Astrocyte (in vitro differentiated cells and primary cell): ENCODE measurements around the gene TTC7B.

Source experiments
- EZH2 ChIP-seq: IDR thresholded peaks from 2 replicates; pipeline ENCODE4 v1.6.1; 2012; ENCODE audit warnings: mild to moderate bottlenecking, low read length, inconsistent platforms; ENCODE audit not compliant: insufficient read depth
- TF ChIP-seq, protein P1 (sequence below): IDR thresholded peaks from 2 replicates; pipeline ENCODE4 v1.5.1; 2011; ENCODE audit warnings: low read depth, mild to moderate bottlenecking, inconsistent platforms, low read length, moderate library complexity; ENCODE audit not compliant: insufficient read depth

DNA sequence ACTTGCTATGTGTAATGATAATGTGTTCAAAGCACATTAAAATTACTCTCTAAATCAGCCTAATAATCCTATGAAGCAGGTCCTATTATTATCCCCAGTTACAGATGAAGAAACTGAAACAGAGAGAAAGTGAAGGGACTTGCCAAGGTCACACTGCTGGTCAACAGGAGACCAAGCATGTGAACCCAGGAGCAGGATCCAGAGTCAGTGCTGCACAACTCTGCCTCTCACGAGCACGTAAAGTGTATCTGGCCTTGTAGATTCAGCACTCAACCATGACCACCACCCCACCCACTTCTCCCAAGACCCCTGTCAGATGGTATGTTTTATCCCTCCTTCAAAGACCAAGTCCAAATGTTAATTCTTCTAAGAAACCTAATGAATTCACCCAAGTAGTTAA, 100.7 kb downstream of the TTC7B start:
- TF ChIP-seq, protein P1, sequence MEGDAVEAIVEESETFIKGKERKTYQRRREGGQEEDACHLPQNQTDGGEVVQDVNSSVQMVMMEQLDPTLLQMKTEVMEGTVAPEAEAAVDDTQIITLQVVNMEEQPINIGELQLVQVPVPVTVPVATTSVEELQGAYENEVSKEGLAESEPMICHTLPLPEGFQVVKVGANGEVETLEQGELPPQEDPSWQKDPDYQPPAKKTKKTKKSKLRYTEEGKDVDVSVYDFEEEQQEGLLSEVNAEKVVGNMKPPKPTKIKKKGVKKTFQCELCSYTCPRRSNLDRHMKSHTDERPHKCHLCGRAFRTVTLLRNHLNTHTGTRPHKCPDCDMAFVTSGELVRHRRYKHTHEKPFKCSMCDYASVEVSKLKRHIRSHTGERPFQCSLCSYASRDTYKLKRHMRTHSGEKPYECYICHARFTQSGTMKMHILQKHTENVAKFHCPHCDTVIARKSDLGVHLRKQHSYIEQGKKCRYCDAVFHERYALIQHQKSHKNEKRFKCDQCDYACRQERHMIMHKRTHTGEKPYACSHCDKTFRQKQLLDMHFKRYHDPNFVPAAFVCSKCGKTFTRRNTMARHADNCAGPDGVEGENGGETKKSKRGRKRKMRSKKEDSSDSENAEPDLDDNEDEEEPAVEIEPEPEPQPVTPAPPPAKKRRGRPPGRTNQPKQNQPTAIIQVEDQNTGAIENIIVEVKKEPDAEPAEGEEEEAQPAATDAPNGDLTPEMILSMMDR: no peak
- no peak for TF ChIP-seq EZH2
